ENCODE results near the gene PRM1.

The PRM1 gene

DNA sequence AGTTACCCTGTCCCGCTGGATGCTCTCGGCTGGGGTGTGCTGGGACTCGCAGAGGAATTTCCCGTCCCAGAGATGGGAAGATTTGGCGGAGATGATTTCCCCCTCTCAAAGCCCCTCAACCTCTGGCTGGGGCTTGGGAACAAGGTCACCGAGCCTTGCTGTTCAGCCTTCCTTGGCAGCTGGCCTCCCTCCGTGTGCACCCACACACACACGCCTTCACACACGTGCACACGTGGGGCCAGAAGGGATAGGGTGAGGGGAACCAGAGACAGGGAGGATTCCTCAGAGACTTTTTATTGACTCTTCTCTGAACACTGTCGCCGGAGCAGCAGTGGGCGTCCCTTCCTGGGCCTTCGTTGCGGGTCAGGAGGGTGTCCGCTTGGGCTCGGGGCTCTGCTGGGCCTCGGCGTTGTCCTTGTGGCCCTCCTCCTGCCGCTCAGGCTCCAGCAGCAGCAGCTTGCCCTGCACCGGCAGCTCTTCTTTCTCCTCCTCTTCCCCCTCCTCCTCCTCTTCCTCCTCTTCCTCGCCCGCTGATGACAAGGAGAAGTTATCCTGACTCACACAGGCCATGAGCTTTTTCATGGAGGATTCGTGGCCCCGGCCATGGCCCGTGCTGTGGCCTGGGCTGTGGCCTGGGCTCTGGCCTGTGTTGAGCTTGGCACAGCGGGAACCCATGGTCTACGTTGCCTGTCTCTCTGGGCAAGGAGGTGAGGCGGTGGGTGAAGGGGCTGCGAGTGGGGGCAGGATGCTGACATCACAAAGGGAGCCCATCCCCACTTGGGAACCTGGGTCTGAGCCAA is 8.0 kb downstream of the PRM1 start, which contains the start of gene PRM3:
PRM3 (minus strand) TSS at position 709 of the 800 bp plus-strand sequence; CDS start at position 675, 34 bp downstream.
- no peak for DNase-seq (ENCODE audit: low read depth)

DNA sequence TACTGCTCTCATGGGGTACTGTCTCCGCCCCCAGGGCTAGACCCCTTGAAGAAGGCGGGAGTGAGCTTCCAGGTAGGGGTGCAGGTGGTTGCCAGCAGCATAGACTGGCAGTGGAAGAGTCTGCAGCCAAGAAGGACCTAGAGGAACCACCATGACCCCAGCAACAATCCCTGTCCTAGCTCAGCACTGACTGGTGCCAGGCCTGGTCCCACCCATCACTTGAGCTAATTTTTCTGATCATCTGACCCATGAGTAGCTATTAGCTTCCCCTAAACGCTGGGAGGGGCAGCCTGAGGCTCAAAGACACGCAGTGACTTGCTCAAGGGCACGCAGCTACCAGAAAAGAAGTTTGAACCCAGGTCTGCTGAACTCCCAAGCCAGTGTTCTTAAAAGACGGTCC is 8.6 kb downstream of the PRM1 start:
- no peak for DNase-seq (ENCODE audit: low read depth)

DNA sequence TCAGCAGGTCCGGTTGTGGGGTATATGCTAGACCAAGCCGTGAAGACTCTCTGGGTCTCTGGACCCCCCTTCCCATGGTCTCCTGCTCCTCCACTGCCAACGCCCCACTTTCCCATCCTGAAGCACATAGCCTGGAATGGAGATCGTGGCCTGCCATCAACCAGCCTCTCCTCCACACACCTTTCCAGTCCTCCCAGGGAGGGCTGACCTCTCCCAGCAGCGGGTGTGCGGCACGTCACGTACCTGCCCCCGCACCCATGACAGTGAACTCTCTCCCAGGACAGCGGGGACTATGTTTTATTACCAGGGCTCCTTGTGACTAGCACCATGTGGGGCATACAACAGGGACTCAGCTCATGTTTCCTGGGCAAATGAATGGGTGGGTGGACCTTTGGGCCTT is 9.5 kb downstream of the PRM1 start:
- no peak for DNase-seq (ENCODE audit: low read depth)

DNA sequence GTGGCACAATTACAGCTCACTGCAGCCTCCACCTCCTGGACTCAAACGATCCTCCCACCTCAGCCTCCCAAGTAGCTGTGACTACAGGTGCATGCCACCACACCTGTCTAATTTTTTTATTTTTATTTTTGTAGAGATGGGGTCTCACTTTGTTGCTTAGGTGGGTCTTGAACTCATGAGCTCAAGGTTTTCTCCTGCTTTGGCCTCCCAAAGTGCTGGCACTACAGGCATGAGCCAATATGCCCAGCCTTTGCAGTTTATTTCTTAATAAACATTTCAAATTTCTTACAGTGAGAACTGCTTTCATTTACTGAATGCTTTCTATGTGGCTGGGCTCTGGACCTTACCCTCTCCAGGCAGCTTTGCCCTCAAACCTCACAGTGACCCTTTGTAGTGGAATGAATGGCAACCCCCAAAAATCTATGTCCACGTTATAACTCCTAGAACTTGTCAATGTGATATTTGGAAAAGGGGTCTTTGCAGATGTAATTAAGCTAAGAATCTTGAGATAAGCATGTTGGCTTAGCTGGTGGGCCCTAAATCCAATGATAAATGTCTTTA is 10.4 kb downstream of the PRM1 start:
- DNase-seq (ENCODE audit: low read depth) = no peak

DNA sequence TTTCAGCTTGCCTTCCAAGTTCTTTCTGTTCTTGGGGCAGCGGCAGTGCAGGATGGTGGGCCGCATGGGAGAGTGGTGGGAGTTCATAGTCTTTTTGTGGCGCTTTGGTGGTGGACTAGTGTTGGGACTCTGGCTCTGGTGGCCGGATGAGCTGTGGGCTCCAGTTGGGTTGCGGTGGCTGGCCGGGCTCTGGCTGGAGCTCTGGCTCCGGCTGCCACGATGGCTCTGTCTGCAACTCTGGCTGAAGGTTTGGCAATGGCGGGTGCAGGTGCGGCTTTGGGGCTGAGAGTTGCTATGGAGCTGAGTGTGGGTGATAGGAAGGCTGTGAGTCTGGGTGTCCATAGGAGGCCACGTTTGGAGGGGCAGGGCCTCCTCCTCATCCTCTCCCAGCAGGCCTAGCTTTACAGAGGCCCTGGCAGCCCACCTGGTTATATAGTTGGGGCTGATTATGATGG is 12.2 kb downstream of the PRM1 start, which contains the start of gene TNP2:
TNP2 (minus strand) TSS at position 405 of the 455 bp plus-strand sequence; CDS start at position 342, 63 bp downstream.
- DNase-seq (ENCODE audit: low read depth) = no peak

DNA sequence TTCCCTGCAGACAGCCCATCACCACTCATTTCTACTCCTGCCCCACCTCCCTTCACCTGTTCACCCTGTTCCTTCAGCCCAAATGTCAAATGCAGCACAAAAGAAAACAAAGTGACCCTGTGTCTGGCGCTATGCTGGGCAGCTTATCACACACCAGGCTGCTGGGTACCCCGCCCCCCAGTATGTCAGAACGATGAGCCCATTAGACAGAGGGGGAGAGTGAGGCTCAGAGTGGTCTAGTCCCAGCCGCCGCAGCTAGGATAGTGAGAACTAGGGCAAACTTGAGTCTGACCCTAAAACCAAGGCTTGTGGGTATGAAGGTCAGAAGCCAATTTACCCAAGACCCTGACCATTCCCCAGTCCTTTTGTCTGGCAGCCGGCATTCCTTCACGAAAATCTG is 16.0 kb downstream of the PRM1 start:
- no peak for DNase-seq (ENCODE audit: low read depth)

DNA sequence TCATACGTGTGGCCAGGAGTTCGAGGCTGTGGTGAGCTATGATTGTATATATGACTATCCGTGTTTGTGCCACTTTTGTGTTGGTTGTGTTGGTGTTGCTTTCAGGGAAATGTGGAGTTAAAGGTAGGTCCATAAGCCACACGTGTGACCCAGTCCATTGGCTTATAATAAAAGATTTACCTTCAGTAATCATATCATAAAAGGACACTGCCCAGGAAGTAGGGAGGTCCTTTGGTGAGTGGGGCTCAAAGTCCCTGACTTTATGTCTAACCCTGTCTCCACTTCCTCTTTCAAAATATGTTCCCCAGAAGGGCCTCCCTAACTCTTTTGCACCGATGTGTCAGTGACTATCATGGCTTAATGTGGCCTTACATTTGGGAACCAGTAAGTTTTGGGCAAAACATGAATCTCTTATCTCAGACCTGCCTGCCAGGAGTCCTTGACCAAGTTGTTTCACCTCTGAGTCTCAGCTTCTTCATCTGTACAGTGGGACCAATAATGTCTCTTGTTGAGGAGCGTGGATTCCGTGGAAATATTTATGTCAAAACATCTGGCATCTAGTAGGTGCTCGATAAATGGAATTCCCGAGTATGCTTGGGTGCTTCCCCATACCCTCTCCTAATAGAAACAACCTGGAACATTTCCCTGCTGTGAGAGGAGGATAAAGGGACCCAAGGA is 16.8 kb downstream of the PRM1 start:
- no peak for DNase-seq (ENCODE audit: low read depth)

DNA sequence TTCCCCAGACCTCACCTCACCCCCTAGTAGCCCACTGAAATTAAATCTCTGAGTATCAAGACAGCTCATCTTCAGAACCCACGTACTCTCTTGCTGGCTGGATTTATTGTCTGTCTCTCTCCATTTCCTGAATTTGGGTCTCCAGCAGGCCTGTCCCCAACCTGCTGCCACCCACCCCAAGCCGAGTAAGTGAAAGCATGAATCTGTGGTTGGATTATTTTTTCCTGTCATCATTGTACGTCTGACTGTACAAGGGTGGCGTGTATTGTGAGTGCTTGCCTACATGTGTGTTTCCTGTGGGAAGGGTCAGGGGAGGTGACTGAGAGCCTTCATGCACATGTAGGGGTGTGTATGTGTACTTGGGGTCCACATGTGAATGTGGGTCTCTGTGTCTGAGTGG is 17.4 kb downstream of the PRM1 start:
- no peak for DNase-seq (ENCODE audit: low read depth)

DNA sequence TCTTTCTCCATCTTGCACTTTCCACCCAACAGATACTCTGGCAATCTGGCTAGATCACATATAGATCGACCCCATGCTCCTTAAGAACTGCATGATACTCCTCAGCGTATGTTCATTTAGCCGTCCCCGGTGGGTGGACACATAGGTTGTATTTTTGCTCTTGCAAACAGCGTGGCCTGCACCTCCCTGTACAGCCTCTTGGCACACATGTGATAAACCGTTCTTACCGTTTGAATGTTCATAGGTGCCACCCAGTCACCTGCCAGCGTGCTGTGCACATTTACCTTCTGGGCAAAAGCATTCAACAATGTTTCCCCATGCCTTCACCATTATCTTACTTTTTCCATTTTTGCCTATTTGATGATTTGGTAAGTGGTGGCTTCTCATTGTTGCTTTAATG is 18.2 kb downstream of the PRM1 start:
- DNase-seq (ENCODE audit: low read depth) = no peak

DNA sequence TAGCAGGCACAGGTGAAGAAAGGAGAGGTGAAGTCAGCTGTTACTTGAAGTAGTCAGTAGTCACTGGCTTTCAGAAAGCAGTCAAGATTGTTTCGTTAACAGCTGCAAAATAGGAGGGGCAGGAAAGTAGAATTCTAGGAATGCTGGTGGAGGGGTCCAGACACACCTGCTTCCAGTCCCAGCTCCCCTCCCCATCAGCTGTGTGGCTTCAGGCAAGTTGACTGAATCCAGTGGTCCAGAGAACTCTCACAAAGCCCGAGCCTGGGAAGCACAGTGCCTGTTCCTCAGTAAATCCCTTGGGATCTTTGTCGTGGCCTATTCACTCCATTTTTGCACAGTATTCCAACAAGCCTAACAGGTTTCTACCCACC is 20.5 kb downstream of the PRM1 start:
- DNase-seq (ENCODE audit: low read depth) = no peak

DNA sequence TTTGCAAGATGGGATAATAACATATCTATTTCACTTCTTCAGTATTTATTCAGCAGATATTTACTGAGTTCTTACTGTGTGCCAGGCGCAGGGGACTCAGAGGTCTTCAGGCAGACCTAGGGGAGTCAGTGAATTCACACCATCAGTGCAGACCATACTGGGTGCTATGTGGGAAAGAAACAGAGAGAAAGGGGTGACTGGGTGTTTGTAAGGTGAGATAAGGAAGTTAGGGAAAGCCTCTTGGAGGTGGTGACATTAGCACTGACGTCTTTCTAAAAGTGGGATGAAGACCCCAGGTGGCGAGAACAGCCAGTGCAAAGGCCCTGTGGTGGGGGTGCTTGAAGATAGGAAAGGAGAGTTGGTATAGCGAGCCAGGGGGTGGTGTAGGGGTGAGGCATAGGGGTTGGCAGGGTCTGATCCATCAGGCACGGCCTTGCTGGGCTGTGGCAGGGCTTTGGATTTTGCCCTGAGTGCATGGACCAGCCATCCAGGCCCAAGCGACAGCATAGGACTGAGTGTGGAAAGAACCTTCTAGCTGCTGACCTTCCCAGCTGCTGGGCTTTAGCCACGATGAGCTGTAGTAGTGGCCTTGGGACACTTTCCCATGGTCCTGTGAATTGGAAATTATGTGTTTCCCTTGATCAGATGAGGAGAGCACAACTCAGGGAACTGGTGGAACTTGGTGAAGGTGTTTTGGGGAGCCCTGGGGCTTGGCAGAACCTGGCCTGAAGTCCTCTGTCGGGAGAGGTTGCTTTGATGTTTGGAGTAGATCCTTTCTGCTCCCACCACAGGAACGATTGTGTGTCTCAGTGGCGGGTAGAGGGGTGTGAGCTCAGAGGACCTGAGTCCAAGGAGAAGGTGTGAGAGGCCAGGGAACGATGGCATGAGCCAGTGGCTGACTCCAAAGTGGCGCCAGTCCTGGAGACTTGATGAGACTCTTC is 21.2 kb downstream of the PRM1 start:
- DNase-seq (ENCODE audit: low read depth) = no peak

DNA sequence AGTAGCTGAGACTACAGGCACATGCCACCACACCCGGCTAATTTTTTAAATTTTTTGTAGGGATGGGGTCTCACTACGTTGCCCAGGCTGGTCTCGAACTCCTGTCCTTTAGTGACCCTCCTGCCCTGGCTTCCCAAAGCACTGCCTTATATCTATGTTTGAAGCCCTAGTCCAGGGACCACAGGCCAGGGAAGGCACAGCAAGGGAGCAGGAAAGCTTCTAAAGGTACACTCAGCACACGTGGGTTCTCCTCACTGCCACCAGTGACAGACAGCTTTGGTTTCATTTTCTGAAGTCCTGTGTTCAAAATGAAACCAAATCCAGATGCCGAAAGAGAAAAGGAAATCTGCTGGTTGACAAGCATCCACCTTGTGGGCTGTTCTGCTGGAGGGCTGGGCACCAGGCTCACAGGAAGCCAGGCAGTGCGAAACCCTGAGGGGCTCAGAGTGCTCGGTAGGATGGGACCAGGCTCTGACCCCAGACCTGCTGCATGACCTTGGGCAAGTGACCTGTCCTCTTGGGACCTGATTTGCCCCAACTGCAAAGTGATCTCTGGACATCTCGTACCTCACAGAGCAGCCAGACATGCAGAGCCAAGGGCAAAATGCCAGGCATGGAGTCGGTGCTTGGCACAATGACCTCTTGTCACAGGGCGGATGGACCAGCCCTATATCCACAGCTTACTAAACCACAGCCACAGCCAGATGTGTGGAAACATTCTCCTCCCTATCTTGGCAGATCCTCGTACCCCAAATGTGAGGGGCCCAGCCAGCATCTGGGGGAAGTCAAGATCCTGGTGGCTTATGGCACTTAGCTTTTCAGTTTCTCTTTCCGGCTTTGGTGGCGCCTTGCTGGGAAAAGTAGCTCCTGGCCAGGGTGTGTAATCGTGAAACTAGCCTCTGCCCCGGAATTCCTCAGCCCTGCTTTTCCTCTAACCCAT is 22.3 kb downstream of the PRM1 start:
- DNase-seq (ENCODE audit: low read depth) = no peak

DNA sequence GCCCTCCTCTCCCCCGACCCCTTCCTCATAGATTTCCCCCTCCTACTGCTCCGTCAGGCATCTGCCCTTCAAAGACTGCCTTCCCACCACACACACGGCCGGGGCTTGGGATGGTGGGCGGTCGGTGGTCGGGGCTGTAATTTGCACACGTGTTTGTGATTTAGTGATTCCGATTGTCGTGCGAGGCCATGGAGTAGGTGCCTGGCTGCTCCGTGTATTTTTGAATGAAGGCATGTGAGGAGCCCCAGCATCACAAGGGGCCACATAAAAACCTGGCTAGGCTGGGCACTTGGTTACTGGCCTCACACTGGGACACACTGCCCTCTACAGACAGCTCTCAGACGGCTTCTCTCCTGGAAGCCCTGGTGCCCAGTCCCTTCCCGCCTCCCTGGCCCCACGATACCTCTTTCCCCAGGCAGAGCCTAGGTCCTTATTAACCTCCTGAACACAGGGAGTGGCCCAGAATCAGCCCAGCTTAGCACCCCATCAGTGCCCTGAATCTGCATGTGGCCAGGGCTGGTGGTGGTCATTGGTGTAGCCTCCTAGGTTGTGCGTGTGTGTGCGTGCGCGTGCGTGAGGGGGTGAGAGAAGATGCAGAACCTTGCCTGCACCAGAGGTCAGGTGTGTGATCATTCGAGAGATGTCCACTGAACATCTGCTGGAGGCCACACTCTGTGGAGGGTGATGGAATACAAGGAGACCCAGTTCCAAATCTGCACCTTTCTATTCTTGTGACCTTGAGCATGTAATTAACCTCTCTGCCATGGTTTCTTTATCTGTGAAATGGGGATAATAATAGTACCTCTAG is 23.8 kb downstream of the PRM1 start:
- peak; percentile 41 for DNase-seq (ENCODE audit: low read depth)

DNA sequence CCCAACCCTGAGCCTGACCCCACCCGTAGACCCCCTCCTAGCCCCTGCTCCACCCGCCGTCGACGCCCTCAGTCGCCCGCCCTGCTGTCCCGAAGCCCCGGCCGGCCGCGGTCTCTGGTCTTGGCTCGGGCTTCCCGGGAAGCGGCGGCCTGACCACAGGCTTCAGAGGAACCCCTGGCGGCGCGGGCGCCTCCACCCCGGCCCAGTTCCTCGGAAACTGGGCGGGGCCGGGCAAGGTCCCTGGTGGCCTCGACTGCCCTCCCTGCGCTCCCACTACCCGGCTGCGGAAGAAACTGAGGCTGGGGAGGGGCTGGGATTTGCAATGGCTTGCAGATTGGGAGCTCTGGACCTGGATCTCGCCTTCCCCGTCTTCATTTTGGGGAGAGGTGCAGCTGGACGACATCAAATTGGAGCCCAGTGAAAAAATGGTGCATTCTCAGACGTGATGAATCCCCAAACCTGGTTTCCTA is 24.4 kb downstream of the PRM1 start:
- no peak for DNase-seq (ENCODE audit: low read depth)

DNA sequence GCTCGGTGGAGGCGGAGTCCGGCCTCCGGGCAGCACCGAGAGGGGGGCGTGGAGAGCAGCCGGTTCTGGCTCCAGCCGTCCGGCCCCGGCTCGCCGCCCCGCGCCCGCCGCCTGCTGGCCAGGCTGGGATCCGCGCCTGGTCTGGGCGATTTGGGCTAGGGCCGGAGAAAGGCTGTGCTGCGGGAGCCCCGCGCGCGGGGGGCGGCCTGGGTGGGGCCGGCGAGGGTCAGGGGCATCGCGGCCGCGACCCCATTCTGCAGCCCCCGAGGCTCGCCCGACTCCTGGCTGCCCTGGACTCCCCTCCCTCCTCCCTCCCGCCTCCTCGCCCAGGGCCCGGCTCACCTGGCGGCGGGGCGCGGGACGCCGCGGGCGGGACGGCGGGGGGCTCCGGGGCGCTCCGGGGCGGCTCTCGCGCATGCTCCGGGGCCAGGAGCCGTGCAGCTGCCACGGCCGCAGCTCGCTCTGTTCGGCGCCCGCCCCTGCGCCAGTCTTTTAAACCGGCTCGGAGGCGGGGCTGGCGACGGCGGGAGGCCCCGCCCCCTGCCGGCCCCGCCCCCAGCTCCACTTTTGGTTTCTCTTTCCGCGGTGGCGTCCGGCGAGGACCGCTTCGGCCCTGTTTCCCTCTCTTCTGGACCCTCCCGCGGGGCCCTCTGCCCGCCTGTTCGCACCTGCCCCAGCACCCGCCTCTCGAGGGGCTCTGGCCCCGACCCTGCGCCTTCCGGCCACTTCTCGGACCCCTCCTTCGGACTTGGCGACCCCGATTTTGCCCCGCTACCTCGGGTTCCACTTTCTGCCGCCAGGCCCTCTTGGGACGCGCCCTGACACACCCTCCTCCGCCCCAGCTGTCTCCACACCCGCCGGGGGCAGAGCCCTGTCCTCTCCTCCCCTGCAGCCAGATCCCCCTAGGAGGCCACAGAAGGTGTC is 25.1 kb downstream of the PRM1 start, which contains the start of gene SOCS1:
SOCS1 (minus strand) TSS at position 468 of the 924 bp plus-strand sequence. CDS start 726 bp downstream, outside the sequence.
- DNase-seq (ENCODE audit: low read depth) = peak; percentile 83

DNA sequence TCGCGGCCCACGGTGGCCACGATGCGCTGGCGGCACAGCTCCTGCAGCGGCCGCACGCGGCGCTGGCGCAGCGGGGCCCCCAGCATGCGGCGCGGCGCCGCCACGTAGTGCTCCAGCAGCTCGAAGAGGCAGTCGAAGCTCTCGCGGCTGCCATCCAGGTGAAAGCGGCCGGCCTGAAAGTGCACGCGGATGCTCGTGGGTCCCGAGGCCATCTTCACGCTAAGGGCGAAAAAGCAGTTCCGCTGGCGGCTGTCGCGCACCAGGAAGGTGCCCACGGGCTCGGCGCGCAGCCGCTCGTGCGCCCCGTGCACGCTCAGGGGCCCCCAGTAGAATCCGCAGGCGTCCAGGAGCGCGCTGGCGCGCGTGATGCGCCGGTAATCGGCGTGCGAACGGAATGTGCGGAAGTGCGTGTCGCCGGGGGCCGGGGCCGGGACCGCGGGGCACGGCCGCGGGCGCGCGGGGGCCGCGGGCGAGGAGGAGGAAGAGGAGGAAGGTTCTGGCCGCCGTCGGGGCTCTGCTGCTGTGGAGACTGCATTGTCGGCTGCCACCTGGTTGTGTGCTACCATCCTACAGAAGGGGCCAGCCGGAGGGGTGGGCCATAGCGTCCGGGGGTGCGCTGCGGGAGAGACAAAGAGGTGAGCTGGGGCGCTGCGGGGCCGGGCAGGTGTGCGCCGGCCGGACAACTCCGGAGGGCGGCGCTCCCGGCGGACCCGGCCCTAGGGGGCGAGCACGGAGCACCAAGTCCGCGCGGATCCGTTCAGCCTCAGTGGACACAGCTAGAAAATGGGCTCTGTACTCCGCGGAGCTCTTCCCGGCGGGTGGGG is 26.0 kb downstream of the PRM1 start:
- peak; percentile 41 for DNase-seq (ENCODE audit: low read depth)

All from stimulated activated CD8-positive, alpha-beta memory T cell treated with anti-CD3 and anti-CD28 coated beads, Interleukin-12 subunit alpha, Interleukin-12 subunit beta, amount 100 ng/mL, for 4 hours (primary cell).